GM18507 (cell line): ENCODE results near the gene G3BP1.
"Not testable (repeated sequence)": the region's sequence is repeated elsewhere in the genome, so short reads cannot be mapped to it uniquely, and the experiment has no call there.

Experiments
- DNase-seq: peaks from one replicate; pipeline ENCODE4 v3.0.0; 2011; ENCODE audit warnings: low read depth; ENCODE audit not compliant: insufficient read length; ENCODE audit errors: extremely low spot score
- FAIRE-seq: peaks from 2 replicates; lab custom pipeline; 2011; peaks lifted over from hg19 to GRCh38; lab: Jason Lieb, UNC

The G3BP1 gene

GRCh38 chr5:151771259-151772028 is at the start of gene G3BP1:
Gene G3BP1, plus strand, starts transcription at chr5:151771954. Its CDS starts 14,667 bp downstream, at chr5:151786621.
- FAIRE-seq = peak; percentile 100
- DNase-seq = peak; percentile 90

DNA sequence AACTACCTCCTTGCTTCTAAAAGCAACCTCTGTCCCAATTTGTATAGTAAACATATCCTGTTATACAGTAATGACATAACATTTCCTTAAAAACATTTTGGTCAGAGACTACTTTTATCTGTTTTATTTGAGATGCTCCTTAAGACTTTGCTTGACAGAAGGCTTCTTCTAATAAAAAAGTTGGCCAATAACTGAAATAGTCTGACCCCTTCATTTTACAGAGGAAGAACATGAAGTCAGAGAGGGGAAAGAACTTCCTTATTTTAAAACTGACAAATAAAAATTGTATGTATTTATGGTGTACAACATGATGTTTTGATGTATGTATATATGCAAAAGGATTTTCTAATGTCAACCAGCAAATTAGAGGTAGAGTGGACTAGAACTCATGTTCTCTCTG is 49.2 kb upstream of the G3BP1 start:
- FAIRE-seq (no peak), DNase-seq (no peak)

GRCh38 chr5:151724360-151724759 is 47.4 kb upstream of the G3BP1 start:
- DNase-seq (no peak), FAIRE-seq (no peak)

DNA sequence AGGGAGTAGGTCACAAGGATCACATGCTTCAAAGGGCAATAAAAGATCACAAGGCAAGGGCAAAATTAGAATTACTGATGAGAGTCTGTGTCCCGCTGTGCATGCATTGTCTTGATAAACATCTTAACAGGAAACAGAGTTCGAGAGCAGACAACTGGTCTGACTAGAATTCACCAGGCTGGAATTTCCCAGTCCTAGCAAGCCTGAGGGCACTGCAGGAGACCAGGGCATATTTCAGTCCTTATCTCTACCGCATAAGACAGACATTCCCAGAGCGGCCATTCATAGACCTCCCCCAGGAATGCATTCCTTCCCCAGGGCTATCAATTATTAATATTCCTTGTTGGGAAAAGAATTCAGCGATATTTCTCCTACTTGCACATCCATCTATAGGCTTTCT is 42.2 kb upstream of the G3BP1 start:
- FAIRE-seq, DNase-seq: not testable (repeated sequence)

DNA sequence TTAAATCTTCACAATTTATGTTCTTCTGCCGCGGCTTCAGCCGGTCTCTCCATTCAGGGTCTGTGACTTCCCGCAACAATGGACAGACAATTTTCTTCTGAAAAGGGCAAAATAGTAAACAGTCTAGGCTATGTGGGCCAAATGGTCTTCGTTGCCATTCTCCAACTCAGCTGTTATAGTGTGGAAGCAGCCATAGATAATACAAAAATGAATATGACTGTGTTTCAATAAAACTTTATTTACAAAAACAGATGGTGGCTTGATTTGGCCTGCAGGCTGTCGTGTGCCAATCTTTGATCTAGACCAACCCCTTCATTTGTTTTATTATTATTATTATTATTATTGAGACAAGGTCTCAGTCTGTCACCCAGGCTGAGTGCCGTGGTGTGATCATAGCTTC is 41.4 kb upstream of the G3BP1 start:
- DNase-seq (no peak), FAIRE-seq (no peak)

- DNase-seq = no peak
- FAIRE-seq = no peak
These were observed 38.2 kb upstream of the G3BP1 start for GRCh38 chr5:151733358-151734063.

DNA sequence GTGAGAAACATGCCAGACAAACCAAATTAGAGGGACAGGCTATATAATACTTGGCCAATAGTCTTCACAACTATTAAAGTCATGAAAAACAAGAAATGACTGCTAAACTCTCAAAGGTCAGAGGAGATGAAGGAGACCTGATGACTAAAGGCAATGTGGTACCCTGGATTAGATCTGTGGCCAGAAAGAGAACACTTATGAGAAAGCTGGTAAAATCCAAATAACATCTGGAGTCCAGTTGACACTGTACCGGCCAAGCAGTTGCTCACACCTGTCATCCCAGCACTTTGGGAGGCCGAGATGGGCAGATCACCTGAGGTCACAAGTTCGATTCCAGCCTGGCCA is 37.7 kb upstream of the G3BP1 start:
- DNase-seq (no peak), FAIRE-seq (no peak)

- no peak for DNase-seq
- no peak for FAIRE-seq
These were observed 36.1 kb upstream of the G3BP1 start for GRCh38 chr5:151735646-151736045.

GRCh38 chr5:151737431-151737830 is 34.3 kb upstream of the G3BP1 start:
- DNase-seq (no peak), FAIRE-seq (no peak)

DNA sequence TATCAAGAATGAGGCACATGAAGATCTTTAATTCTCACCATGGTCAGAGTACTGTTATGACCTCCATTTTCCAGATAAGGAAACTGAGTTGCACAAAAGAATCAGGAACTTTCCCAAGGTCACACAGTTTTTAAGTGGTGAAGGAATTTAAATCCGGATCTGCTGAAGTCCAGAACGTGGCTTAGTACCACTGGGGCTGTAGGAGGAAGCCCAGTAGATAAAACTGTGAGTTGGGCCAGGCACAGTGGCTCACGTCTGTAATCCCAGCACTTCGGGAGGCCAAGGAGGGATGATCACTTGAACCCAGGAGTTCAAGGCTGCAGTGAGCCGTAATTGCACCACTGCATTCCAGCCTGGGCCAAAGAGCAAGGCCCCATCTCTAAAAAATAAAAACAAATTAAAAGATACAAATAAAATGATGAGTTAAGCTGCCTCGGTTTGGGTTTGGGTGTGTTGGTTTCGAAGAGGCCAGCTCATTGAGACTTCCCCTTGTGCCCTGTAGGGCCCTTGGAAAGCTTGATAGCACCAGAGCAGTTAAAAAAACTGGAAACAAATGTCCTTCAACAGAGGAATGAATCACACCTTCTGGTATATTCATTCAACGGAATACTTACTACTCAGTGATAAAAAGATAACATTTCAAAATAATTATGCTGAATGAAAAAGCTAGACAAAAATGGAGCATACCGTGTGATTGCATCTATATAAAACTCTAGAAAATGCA is 33.5 kb upstream of the G3BP1 start:
- DNase-seq = no peak
- no peak for FAIRE-seq

DNA sequence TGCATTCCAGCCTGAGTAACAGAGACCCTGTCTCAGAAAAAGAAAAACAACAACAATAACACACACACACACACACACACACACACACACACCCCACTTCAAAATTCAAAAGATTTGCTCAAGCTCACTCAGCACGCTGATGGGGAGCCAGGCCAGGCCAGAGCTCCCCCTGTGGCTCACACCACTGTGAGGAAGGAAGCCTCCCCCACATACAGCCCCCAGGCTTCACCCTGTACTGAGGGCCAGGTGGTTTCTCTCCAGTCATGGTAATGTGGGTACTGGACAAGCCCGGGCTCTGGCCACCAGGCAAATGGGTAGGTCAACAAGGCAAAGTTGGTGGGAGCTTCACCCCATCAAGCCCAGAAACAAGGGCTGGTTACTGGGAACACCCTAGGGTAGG is 32.4 kb upstream of the G3BP1 start:
- no peak for FAIRE-seq
- DNase-seq = no peak

- no peak for FAIRE-seq
- DNase-seq = no peak
These were observed 31.8 kb upstream of the G3BP1 start for GRCh38 chr5:151739939-151740335.

- no peak for DNase-seq
- FAIRE-seq = peak; percentile 85
These were observed 31.3 kb upstream of the G3BP1 start for GRCh38 chr5:151740336-151740942.

DNA sequence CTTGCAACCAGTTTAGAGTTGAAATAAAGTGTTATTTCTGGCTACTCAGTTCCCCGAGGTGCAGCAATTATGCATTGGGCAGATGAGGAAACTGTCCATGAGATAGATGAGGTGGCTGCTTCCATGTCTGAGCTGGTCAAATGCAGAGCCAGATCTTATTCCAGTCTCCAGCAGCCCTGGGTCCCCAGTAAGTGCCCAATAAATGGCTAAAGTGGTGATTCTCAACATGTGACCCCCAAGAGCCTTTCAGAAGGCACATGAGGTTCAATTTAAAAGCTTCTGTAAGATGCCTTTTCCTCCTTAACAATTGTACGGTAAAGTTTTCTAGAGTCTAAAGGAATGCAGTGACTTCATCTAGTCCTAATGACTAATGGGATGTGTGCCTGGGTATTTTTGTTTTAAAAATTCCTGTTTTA is 30.8 kb upstream of the G3BP1 start:
- no peak for DNase-seq
- FAIRE-seq = no peak

- DNase-seq (no peak), FAIRE-seq (no peak)
These were observed 29.9 kb upstream of the G3BP1 start for GRCh38 chr5:151741678-151742423.

- FAIRE-seq = no peak
These were observed 28.9 kb upstream of the G3BP1 start for GRCh38 chr5:151742870-151743294.

GRCh38 chr5:151743530-151743929 is 28.2 kb upstream of the G3BP1 start:
- FAIRE-seq (no peak), DNase-seq (no peak)

More at GRCh38 chr5:151742870-151743294, 28.9 kb upstream of the G3BP1 start:
- DNase-seq = no peak

DNA sequence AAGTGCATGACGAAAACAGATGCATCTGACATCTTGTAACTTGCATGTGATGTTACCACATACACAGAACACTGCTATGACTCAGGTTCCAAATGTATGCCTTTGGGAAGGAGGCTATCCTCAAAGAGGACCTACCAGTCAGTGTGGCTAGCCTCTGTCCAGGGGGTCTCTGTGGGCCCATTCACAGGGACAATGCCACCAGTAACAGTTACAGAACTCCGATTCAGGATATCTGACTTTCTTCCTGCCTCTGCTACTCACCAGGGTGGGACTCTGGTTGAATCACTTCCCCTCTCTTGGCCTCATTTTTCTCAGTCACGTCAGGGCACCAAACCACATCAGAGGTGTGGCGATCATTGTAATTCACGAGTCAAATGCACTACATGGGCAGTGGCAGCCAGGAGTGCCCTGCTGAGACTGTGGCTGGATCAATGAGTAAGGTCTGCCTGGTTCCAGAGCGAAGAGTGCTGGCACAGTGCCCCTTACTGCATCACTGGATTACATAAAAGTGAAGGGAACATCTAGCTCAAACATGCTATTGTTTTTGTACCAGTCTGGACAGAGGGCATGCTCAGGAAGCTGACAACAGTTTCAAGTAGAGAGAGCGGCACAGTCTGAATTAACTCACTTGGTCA is 26.6 kb upstream of the G3BP1 start:
- peak; percentile 80 for FAIRE-seq
- no peak for DNase-seq

- FAIRE-seq (no peak), DNase-seq (no peak)
These were observed 21.6 kb upstream of the G3BP1 start for GRCh38 chr5:151750121-151750520.
